Neural progenitor cell (in vitro differentiated cells): ENCODE data around the gene TPST1.

Experiments
- EZH2 ChIP-seq: fragments of 200-600 bp; sonication (generic); IDR thresholded peaks from 2 replicates; pipeline ENCODE4 v1.6.1; 2017; ENCODE audit warnings: antibody characterized with exemption, mild to moderate bottlenecking, moderate library complexity
- EZH2phosphoT487 ChIP-seq: fragments of 200-600 bp; sonication (generic); IDR thresholded peaks from 2 replicates; pipeline ENCODE4 v1.6.1; 2017; ENCODE audit warnings: antibody characterized with exemption
- TF ChIP-seq, protein P1 (sequence below): fragments of 200-600 bp; sonication (generic); IDR thresholded peaks from 2 replicates; pipeline ENCODE4 v1.5.1; 2017; ENCODE audit warnings: antibody characterized with exemption, mild to moderate bottlenecking

DNA sequence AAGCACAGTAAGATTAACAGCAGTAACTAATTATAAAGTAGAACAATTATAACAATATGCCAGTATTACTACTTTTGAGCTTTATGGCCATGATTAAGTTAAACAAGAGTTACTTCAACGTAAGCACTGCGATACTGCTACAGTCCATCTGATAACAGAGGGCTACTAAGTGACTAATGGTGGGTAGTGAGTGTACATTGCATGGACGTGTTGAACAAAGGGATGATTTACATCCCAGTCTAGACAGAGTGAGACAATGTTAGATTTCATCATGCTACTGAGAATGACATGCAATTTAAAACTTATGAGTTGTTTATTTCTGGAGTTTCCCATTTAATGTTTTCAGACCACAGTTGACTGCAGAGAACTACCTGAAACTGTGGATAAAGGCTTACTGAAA lies 45.6 kb downstream of the TPST1 start:
- TF ChIP-seq EZH2phosphoT487 = no peak
- TF ChIP-seq, protein P1, sequence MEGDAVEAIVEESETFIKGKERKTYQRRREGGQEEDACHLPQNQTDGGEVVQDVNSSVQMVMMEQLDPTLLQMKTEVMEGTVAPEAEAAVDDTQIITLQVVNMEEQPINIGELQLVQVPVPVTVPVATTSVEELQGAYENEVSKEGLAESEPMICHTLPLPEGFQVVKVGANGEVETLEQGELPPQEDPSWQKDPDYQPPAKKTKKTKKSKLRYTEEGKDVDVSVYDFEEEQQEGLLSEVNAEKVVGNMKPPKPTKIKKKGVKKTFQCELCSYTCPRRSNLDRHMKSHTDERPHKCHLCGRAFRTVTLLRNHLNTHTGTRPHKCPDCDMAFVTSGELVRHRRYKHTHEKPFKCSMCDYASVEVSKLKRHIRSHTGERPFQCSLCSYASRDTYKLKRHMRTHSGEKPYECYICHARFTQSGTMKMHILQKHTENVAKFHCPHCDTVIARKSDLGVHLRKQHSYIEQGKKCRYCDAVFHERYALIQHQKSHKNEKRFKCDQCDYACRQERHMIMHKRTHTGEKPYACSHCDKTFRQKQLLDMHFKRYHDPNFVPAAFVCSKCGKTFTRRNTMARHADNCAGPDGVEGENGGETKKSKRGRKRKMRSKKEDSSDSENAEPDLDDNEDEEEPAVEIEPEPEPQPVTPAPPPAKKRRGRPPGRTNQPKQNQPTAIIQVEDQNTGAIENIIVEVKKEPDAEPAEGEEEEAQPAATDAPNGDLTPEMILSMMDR = no peak
- TF ChIP-seq EZH2 = no peak
